HG03439 (cell line): Measurements from ENCODE around the gene TPPP.
A peak's percentile ranks its signal among the peaks of the same experiment; 100 is the strongest.
"Not testable (repeated sequence)": the region's sequence is repeated elsewhere in the genome, so short reads cannot be mapped to it uniquely, and the experiment has no call there.

Experiments
- ATAC-seq: cut with Tn5 transposase; IDR thresholded peaks from one replicate; pipeline ENCODE4 v1.9.1; 2021; ENCODE audit warnings: mild to moderate bottlenecking, moderate library complexity; ENCODE audit not compliant: unreplicated experiment

The TPPP gene

DNA sequence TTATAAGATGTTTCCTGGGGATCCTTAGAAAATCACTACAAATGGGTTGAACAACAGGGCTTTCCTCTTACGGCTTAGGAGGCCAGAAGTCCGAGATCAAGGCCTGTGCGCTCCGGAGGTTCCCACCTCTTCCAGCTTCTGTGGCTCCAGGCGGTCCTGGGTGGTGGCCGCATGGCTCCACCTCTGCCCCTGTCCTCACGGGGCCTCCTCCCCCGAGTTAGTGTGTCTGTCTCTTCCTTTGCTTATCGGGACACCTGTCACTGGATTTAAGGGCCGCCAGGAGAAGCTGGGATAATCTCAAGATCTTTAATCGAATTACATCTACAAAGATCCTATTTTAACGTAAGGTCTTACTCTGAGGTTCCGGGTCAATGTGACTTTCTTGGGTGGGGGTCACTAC is 2.3 kb upstream of the TPPP start:
- ATAC-seq, result not testable (repeated sequence)

DNA sequence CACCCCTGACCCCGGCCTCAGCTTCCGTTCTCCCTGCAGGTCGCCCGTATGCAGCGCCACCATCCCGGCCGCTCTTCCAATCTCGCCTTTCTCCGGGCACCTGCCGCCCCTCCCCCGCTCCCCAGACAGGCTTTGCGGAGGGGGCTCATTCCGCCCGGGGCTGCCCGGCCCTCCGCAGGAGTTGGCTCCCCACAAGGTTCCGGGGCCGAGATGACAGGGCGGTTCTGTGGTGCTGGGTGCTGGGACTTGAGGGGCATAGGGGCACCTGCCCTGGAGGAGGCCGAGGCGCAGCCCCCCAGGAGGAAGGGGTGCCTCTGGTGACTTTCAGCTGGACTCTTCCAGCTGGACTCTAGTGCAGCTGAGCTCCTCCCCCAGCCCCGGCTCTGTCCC is 885 bp upstream of the TPPP start:
- peak; percentile 15 for ATAC-seq

DNA sequence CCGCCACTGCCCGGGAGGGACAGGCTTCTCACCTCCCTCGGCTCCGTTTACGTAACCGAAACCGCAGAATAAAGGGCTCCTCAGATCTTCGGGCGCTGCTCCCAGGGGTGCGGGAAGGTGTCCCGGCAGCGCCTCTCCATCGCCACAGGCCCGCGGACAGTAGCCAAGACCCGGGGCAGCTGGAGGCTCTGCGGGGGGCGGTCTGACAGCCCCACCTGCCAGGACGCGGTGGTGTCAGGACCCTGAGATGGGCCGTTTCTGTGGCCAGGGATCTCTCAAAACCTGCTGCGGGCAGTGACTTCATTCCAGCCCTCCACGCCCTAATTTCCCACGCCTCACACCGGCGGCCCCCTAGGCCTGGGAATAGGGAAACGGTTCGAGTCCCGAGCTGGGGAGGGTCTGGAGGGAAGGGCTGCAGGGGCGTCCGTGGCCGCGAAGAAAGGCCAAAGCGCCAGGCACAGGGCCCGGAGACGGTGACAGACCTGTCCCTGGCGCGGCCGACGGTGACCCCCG is 567 bp downstream of the TPPP start:
- peak; percentile 3 for ATAC-seq

DNA sequence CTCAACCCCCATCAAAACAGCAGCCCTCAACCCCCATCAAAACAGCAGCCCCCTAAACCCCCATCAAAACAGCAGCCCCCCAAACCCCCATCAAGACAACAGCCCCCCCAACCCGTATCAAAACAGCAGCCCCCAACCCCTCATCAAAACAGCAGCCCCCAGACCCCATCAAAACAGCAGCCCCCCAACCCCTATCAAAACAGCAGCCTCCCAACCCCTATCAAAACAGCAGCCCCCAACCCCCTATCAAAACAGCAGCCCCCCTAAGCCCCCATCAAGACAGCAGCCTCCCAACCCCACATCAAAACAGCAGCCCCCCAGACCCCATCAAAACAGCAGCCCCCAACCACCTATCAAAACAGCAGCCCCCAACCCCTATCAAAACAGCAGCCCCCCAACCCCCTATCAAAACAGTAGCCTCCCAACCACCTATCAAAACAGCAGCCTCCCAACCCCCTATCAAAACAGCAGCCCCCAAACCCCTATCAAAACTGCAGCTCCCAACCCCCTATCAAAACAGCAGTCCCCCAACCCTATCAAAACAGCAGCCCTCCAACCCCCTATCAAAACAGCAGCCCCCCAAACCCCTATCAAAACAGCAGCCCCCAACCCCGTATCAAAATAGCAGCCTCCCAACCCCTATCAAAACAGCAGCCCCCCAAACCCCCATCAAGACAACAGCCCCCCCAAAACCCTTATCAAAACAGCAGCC is 1.2 kb downstream of the TPPP start:
- ATAC-seq, result no peak

DNA sequence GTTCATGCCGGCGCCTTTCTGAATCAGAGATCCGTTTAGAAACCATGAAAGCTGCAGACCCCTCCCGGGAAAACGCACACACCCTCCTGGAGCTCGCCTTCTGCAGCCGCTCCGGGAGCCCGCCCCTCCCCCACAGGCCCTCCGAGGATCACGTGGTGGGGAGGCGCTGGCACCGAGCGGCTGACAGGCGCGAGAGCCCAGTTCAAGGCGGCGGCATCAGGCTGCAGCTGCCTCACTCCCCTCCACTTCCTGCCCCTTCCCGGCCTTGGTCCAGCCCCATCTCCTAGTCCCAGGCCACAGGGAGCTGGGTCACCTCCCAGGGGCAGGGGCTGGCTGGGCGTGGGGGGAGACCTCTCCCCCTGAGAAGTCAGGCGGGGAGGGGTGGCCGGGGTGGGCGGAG is 2.1 kb downstream of the TPPP start:
- ATAC-seq, result not testable (repeated sequence)

DNA sequence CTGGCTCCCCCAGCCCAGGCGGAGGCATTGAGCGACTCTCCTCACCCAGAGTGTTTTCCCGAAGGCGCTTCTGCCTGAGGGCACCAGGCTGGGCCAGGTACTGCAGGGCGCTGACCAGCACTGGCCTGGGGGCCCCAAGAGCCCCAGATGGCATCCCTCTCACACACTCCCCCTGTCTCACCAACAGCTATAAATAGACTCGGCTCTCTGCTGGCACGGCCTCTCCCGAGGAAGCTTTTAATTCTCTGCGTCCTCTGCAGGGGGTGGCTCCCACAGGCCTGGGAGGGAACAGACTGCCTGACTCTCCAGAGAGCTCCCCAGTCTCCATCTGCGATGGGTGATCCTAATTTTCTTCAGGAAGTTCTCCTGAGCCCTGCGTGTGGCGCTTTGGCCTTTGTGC is 2.9 kb downstream of the TPPP start:
- not testable (repeated sequence) for ATAC-seq

DNA sequence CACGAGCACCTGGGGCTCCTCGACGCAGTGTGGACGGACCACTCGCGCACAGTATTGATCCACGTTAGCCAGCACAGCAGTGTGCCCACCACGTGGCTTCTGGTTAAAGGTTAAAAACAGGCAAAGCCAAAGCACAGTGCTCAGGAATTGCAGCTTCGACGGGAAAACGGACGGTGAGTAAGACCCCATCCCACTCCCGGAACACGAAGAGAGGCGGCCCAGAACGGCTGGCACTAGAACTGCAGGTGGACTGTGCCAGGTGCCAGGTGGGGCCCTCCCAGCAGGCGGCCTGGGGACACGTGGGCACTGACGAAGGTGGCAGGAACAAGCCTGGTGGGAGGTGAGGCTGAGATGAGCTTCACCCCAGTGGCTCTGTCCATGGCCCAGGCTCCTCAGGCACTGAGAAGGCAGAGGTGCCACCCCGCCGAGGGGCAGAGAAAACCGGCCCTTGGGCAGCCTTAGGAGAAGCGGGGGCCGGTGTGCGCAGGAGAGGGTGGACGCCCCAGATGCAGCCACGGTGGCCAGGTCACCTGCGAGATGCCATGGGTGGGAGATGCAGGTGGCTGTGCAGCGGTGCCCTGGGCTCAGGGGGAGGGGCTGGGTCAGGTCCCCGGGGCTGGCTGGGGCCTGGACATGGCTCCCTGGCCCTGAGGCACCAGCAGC is 4.7 kb downstream of the TPPP start:
- not testable (repeated sequence) for ATAC-seq

DNA sequence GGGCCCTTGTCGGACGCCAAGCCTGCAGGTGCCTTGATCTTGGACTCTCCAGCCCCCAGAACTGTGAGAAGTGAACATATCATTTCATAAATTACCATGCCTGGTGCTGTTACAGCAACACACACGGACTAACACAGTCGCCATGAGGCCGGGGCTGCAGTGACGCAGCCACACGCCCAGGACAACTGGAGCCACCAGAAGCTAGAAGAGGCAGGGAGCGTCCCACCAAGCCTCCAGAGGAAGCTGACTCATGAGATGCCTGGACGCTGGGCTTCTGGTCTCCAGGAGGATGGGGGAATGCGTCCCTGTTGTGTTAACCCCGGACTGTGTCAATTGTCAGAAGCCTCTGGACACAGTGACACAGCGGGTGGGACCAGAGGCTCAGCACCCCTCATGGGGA is 6.2 kb downstream of the TPPP start:
- ATAC-seq, result not testable (repeated sequence)

DNA sequence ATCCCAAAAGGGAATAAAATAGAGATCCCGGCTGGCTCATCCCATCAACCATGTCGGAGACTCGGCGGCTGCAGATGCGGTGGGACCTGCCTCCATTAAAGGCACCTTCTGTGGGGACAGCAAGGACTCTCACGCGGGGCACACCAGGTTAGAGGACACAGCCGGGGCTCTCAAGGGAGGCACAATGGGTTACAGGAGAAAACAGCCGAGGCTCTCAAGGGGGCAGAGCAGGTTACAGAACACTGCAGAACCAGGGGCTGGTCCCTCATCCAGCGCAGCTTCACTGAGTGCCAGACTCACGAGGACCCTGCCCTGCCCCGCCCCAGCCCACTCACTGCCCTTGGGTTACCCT is 7.0 kb downstream of the TPPP start:
- ATAC-seq, result not testable (repeated sequence)

DNA sequence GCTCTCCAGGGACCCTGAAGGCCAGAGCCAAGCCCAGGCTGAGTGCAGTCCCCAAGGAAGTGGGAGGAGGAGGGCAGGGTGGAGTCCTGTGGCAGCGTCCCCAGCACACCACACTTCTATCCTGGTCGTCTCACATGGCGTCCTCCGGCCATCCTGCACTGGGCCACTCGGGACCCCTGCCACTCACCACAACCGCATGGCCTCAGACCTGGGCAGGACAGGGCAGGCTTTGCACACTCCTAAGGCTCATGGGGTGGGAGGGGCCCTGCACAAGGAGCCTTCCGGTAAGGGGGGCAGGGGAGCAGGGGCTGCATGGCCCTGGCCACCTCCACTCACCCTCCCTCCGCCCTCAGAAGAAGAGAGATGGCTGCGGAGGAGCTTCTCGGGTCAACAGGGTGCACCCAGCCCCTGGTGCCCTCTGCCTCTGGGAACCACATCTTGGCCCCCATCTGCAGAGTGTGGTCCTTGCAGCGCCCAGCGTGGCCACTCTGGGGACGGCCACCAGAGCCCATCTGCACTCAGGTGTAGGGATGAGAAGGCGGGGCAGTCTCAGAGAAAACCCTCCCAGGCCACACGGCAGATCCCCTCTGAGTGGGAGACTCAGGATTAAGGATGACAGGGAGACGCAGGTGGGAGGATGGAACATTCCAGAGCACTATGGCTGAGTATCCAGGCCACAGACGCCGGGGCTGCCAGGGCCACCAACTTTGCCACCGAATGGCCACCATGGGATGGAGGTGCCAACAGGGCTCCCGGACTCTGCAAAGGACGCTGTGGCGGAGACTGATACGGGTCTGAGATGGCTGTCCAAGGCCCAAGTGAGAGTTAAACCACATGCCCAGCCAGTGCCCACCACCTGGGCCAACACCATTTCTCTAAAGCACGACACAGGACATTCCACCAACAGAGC is 7.6 kb downstream of the TPPP start:
- no peak for ATAC-seq

DNA sequence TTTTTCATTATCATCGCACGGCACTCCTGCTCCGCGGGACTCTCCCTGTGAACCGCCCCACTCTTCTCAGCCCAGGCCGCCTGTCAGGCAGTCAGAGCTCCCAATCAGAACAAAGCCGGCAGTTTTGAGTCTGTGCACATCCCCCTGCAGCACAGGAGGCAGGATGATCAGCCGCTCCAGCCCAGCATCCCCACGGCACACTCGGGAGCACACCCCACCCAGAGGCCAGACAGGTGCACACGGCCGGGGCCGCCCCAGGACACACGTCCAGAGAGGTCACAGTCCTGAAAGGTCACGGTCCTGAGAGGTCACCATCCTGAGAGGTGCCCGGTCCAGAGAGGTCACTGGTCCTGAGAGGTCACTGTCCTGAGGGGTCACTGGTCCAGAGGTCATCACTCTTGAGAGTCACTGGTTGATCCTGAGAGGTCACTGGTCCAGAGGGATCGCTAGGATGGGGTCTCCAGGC is 8.4 kb downstream of the TPPP start:
- ATAC-seq, result no peak

DNA sequence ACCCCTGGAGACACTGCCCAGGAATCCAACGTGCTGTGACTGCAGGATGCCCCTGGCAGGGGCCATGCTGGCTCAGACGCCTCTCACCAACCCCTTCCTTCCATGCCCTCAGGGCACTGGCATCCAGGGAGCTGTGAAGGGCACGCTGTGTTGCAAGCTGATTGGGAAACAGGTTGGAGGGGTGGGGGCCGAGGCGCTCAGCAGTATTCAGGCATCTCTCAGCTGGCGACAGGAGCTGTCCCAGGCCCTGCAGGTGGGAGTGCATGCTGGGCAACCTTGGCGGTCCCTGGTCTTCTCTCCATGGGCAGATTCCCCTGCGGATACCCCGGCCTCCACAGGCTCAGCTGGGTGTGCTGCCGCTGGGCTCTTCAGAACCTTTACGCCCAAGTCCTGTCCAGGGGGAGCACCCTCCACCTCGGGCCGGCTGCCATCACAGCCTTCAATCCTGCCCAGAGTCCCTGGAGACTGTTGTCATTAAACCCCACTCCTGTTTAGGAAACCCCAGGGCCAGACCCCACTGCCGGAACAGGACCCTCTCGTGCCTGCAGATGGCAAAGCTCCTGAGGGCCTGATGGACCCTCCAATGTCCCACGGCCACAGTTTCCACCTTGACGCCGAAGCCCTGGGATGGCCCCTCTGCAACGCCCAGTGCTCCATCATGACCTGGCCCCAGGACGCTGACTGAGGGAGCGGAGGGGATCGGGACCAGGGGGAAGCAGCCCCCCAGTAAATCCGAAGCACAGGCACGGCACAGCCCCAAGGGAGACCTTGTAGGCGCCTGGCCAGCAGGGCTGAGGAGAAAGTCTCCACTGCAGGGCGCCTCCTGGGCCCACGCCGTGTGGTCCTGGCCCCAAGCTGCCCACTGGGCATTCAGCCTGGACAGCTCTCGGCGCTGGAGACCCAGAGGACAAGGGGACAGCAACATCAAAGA is 9.3 kb downstream of the TPPP start:
- ATAC-seq, result no peak

DNA sequence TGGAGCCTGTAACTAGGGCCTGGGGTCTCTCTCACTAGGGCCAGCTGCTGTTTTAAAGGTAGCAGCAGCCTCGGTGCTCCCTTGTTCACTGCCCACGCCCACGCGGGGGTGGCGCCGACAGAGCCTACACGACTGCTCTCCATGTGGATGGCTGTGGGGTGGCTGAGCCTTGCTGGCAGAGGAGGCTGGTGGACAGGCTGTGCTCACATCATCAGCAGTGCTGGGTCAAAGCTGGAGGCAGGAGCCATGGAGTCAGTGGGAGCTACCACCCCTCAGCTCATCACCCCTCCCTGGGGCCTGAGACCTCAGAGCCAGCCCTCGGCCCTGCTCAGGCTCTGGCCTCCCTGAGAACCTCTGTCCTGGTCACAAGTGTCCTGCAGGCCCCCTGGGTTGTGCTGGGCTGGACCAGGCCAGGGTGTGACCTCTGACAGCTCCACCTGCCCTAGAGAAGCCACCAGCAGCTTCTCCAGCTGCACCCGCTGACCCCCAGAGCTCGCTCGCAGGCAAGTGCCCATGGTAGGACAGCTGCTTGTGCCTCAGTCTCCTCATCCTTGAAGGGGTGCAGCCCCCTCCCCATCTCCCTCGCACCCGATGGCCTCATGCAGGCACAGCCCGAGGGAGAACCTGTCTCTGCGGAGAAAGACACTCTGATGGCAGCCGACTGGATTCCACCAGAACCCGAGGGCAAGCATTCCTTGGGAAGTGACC is 10.3 kb downstream of the TPPP start:
- ATAC-seq, result not testable (repeated sequence)

DNA sequence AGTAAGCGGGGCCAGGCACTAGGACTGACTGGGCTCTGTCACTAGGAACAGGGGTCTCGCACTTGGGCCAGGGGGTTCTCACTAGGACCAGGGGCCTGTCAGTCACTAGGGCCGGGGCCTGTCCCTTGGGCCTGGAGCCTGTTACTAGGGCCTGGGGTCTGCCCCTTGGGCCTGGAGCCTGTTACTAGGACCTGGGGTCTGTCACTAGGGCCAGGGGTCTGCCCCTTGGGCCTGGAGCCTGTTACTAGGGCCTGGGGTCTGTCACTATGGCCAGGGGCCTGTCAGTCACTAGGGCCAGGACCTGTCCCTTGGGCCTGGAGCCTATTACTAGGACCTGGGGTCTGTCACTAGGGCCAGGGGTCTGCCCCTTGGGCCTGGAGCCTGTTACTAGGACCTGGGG is 10.9 kb downstream of the TPPP start:
- ATAC-seq, result not testable (repeated sequence)

DNA sequence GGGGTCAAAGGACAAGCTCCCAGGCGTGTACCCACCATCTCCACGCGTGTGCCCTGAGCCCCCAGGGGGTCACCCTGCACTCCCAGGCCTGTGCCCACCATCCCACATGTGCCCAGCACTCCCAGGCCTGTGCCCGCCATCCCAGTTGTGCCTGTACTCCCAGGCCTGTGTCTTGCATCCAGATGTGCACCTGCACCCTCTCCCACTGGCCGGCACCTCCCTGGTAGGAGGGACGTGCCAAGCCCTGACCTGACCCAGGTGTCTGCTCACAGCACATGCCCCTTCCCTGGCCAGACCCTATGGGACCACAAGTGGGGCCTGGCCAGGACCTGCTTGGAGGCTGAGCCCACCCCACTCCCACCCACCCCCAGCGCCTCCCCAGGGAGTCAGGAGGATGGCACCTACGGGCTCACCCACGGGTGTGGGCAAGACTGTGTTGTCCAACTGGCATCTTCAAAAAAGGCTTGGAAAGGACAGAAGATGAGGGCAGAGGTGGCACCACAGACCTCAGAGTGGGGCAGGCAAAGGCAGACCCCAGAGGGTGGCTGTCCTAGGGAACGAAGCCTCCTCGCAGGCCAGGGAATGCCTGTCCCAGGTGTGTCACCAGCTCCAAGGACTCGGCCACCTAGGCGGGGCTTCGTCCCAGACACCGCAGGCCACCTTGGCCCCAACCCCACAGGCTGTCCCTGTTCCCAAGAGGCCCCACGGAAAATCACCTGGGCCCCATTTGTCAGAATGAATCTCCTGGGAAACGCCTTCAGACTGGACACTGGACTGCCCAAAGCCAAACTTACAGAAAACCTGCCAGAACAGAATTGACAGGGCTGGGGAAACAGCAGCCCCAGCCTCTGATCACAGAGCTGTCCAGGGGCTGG is 11.6 kb downstream of the TPPP start:
- ATAC-seq, result not testable (repeated sequence)

DNA sequence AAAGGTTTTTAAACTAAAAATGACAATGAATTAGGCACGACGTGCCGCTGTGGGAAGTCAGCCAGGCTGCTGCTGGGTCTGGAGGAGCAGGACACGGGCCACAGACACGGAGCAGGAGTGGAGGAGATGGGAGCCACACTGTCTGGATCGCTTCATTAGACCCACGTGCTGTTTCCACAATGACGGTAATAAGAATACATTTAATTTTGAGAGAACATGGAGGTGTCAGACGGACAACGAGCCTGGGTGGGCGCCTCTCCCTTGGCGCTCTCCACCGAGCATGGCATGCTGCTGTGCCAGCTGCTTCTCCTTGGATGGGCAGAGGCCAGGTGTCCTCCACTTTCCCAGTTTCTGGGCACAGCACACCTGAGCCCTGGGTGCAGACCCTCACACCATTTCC is 12.3 kb downstream of the TPPP start:
- not testable (repeated sequence) for ATAC-seq

DNA sequence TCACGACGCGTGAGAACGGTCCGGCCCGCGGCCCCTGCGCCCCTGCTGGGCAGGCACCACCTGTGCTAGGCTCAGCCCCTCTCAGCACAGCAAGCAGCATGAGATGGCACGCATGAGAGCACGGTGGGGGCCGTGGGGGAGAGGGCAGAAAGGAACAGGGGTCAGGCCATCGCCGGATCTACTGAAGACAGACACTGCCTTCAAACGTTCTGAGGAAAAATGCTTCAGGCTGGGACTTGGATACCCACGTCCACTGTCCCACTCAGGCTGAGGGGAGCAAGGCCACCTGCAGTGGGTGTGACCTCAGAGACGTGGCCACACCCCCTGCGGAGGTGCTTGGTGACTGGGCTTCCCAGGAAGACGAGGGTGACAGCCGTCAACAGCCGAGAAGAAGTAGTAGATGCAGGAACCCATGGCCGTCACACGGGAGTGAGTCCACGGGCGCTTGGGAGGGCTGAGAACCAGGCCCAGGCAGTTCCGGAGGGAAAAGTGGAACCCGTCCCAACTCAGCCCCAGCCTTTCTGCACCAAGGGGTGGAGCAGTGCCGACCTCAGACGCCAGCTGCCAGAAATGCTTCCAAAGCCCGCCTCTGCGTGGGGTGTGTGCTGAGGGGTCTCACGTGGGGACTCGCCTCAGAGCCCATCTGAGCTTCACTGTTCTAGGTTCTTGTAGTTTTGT is 12.9 kb downstream of the TPPP start:
- not testable (repeated sequence) for ATAC-seq
